Activated naive CD8-positive, alpha-beta T cell treated with anti-CD3 and anti-CD28 coated beads, Interleukin-2, amount 50 U/mL, for 24 hours (primary cell): Measurements from ENCODE around the gene ZDHHC11B.
A peak's percentile ranks its signal among the peaks of the same experiment; 100 is the strongest.
"Not testable (repeated sequence)": the region's sequence is repeated elsewhere in the genome, so short reads cannot be mapped to it uniquely, and the experiment has no call there.

Source experiments
- ATAC-seq: fragments of 150-1000 bp; cut with Tn5 transposase; one replicate; pipeline ENCODE4 v1.10.0; 2021
- DNase-seq: peaks from one replicate; pipeline ENCODE4 v3.0.0; 2021
- H3K27ac Mint-ChIP-seq: one replicate; pipeline ENCODE4 v1.8.0; 2021; ENCODE audit warnings: mild to moderate bottlenecking, mixed read lengths
- H3K27me3 Mint-ChIP-seq: one replicate; pipeline ENCODE4 v1.8.0; 2021; ENCODE audit warnings: mixed read lengths
- H3K36me3 Mint-ChIP-seq: one replicate; pipeline ENCODE4 v1.8.0; 2021; ENCODE audit warnings: low read depth, mixed read lengths
- H3K4me1 Mint-ChIP-seq: one replicate; pipeline ENCODE4 v1.8.0; 2021; ENCODE audit warnings: mixed read lengths
- H3K4me3 Mint-ChIP-seq: one replicate; pipeline ENCODE4 v1.8.0; 2021; ENCODE audit warnings: mild to moderate bottlenecking, moderate library complexity, mixed read lengths
- H3K9me3 Mint-ChIP-seq: one replicate; pipeline ENCODE4 v1.8.0; 2021; ENCODE audit warnings: mixed read lengths

The ZDHHC11B gene

GRCh38 chr5:745272-746142 lies 39.0 kb downstream of the ZDHHC11B start:
- H3K27me3 Mint-ChIP-seq, DNase-seq, ATAC-seq, H3K27ac Mint-ChIP-seq, H3K36me3 Mint-ChIP-seq, H3K9me3 Mint-ChIP-seq, H3K4me3 Mint-ChIP-seq, H3K4me1 Mint-ChIP-seq: not testable (repeated sequence)

- not testable (repeated sequence) for H3K36me3 Mint-ChIP-seq, H3K27ac Mint-ChIP-seq, H3K9me3 Mint-ChIP-seq, H3K4me3 Mint-ChIP-seq, ATAC-seq, H3K27me3 Mint-ChIP-seq, H3K4me1 Mint-ChIP-seq, DNase-seq
Measured at GRCh38 chr5:743696-744404, 40.7 kb downstream of the ZDHHC11B start.

- DNase-seq, ATAC-seq, H3K27me3 Mint-ChIP-seq, H3K9me3 Mint-ChIP-seq, H3K4me3 Mint-ChIP-seq, H3K4me1 Mint-ChIP-seq, H3K36me3 Mint-ChIP-seq, H3K27ac Mint-ChIP-seq: not testable (repeated sequence)
Measured at GRCh38 chr5:742276-742675, 42.3 kb downstream of the ZDHHC11B start.

GRCh38 chr5:734145-734544 lies 50.4 kb downstream of the ZDHHC11B start:
- H3K36me3 Mint-ChIP-seq, DNase-seq, ATAC-seq, H3K27ac Mint-ChIP-seq, H3K4me1 Mint-ChIP-seq, H3K9me3 Mint-ChIP-seq, H3K4me3 Mint-ChIP-seq: not testable (repeated sequence)
- H3K27me3 Mint-ChIP-seq, result peaks cover 33% of the 10 kb centered on the region

- not testable (repeated sequence) for ATAC-seq, H3K27ac Mint-ChIP-seq, DNase-seq, H3K9me3 Mint-ChIP-seq, H3K36me3 Mint-ChIP-seq, H3K4me3 Mint-ChIP-seq, H3K4me1 Mint-ChIP-seq
- H3K27me3 Mint-ChIP-seq, result peaks cover 29% of the 10 kb centered on the region
Measured at GRCh38 chr5:732754-733454, 51.6 kb downstream of the ZDHHC11B start.

GRCh38 chr5:729225-729624 lies 55.3 kb downstream of the ZDHHC11B start:
- not testable (repeated sequence) for H3K9me3 Mint-ChIP-seq, H3K4me3 Mint-ChIP-seq, H3K36me3 Mint-ChIP-seq, DNase-seq, H3K4me1 Mint-ChIP-seq, H3K27ac Mint-ChIP-seq
- peaks cover 21% of the 10 kb centered on the region for H3K27me3 Mint-ChIP-seq
- peak; percentile 41 for ATAC-seq

- H3K36me3 Mint-ChIP-seq, H3K4me1 Mint-ChIP-seq, H3K27me3 Mint-ChIP-seq, ATAC-seq, H3K27ac Mint-ChIP-seq, DNase-seq, H3K4me3 Mint-ChIP-seq, H3K9me3 Mint-ChIP-seq: not testable (repeated sequence)
Measured at GRCh38 chr5:727087-727486, 57.4 kb downstream of the ZDHHC11B start.

- not testable (repeated sequence) for H3K4me1 Mint-ChIP-seq, H3K27ac Mint-ChIP-seq, H3K4me3 Mint-ChIP-seq, DNase-seq, H3K36me3 Mint-ChIP-seq, ATAC-seq, H3K27me3 Mint-ChIP-seq
- peaks cover 13% of the 10 kb centered on the region for H3K9me3 Mint-ChIP-seq
Measured at GRCh38 chr5:723865-724264, 60.7 kb downstream of the ZDHHC11B start.

- not testable (repeated sequence) for DNase-seq, H3K27ac Mint-ChIP-seq, ATAC-seq, H3K27me3 Mint-ChIP-seq, H3K4me3 Mint-ChIP-seq, H3K36me3 Mint-ChIP-seq, H3K4me1 Mint-ChIP-seq
- H3K9me3 Mint-ChIP-seq, result peaks cover 17% of the 10 kb centered on the region
Measured at GRCh38 chr5:723309-723708, 61.2 kb downstream of the ZDHHC11B start.

GRCh38 chr5:719379-719778 lies 65.2 kb downstream of the ZDHHC11B start:
- not testable (repeated sequence) for H3K27ac Mint-ChIP-seq, H3K4me1 Mint-ChIP-seq, H3K4me3 Mint-ChIP-seq, DNase-seq, H3K36me3 Mint-ChIP-seq, ATAC-seq
- Mint-ChIP-seq H3K9me3 (peaks cover 28% of the 10 kb centered on the region), H3K27me3 (peaks cover 17% of the 10 kb centered on the region)

- H3K4me1 Mint-ChIP-seq, result no peaks in the 10 kb centered on the region
- no peak overlapping the region for H3K27ac Mint-ChIP-seq
- DNase-seq, result no peak
- ATAC-seq, result no peak
- H3K9me3 Mint-ChIP-seq, result peaks cover 28% of the 10 kb centered on the region
- no peak overlapping the region for H3K4me3 Mint-ChIP-seq
- peaks cover 19% of the 10 kb centered on the region for H3K27me3 Mint-ChIP-seq
- peaks cover 6% of the 10 kb centered on the region for H3K36me3 Mint-ChIP-seq
Measured at GRCh38 chr5:717143-717542, 67.4 kb downstream of the ZDHHC11B start.

GRCh38 chr5:716740-717139 lies 67.8 kb downstream of the ZDHHC11B start:
- H3K27ac Mint-ChIP-seq, ATAC-seq, H3K4me3 Mint-ChIP-seq, H3K36me3 Mint-ChIP-seq, DNase-seq, H3K4me1 Mint-ChIP-seq: not testable (repeated sequence)
- Mint-ChIP-seq H3K27me3 (peaks cover 19% of the 10 kb centered on the region), H3K9me3 (peaks cover 28% of the 10 kb centered on the region)

- Mint-ChIP-seq H3K9me3 (peaks cover 35% of the 10 kb centered on the region), H3K27me3 (peaks cover 22% of the 10 kb centered on the region)
- H3K4me1 Mint-ChIP-seq, ATAC-seq, H3K27ac Mint-ChIP-seq, DNase-seq, H3K4me3 Mint-ChIP-seq, H3K36me3 Mint-ChIP-seq: not testable (repeated sequence)
Measured at GRCh38 chr5:715636-716035, 68.9 kb downstream of the ZDHHC11B start.

- not testable (repeated sequence) for H3K4me3 Mint-ChIP-seq, H3K4me1 Mint-ChIP-seq, H3K36me3 Mint-ChIP-seq, DNase-seq, H3K27ac Mint-ChIP-seq
- Mint-ChIP-seq H3K9me3 (peaks cover 27% of the 10 kb centered on the region), H3K27me3 (peaks cover 22% of the 10 kb centered on the region)
- ATAC-seq, result peak; percentile 21
Measured at GRCh38 chr5:714215-715118, 70.1 kb downstream of the ZDHHC11B start.
